WTC11 (cell line): Measurements from ENCODE around the gene M1AP. TPM values are rescaled to one million over a fixed set of nuclear protein-coding genes. Genes with fewer than 3 reads are reported as not detected.
A peak's percentile ranks its signal among the peaks of the same experiment; 100 is the strongest.

ENCODE experiments used
- ATAC-seq: fragments of 200-7000 bp; cut with Tn5 transposase; 2 replicates; pipeline ENCODE4 v1.10.0; 2021; ENCODE audit warnings: mild to moderate bottlenecking, moderate library complexity
- CTCF ChIA-PET: fragments of 300-600 bp; sonication (Branson Sonifier 250); formaldehyde crosslinking; loops from one replicate; lab custom pipeline; 2021; ENCODE audit warnings: antibody characterized with exemption; lab: Charles Lee
- POLR2A ChIA-PET: fragments of 350-600 bp; sonication (Branson Sonifier 250); formaldehyde crosslinking; loops from one replicate; lab custom pipeline; 2021; ENCODE audit warnings: antibody characterized with exemption; lab: Charles Lee
- DNase-seq: peaks from one replicate; pipeline ENCODE4 v3.0.0; 2021; ENCODE audit warnings: low spot score
- H3K27ac Mint-ChIP-seq: 2 replicates; pipeline ENCODE4 v1.8.0; 2021; ENCODE audit warnings: mixed read lengths
- H3K27me3 Mint-ChIP-seq: 2 replicates; pipeline ENCODE4 v1.8.0; 2021; ENCODE audit warnings: low read depth, mild to moderate bottlenecking, moderate library complexity, mixed read lengths
- H3K36me3 Mint-ChIP-seq: 2 replicates; pipeline ENCODE4 v1.8.0; 2021; ENCODE audit warnings: mixed read lengths
- H3K4me1 Mint-ChIP-seq: 2 replicates; pipeline ENCODE4 v1.8.0; 2022; ENCODE audit warnings: mixed read lengths
- H3K4me3 Mint-ChIP-seq: 2 replicates; pipeline ENCODE4 v1.8.0; 2021; ENCODE audit warnings: mild to moderate bottlenecking, moderate library complexity, mixed read lengths
- H3K9me3 Mint-ChIP-seq: 2 replicates; pipeline ENCODE4 v1.8.0; 2021; ENCODE audit warnings: mixed read lengths
- IRF2 ChIP-seq: sonication (generic); formaldehyde crosslinking; IDR thresholded peaks from 2 replicates; pipeline ENCODE4 v1.8.0; 2022; ENCODE audit warnings: low read depth, missing genetic modification reagents, borderline replicate concordance
- NFATC4 ChIP-seq: fragments of 250-450 bp; sonication (Bioruptor Pico); IDR thresholded peaks from 2 replicates; pipeline ENCODE4 v1.9.0; 2021; ENCODE audit warnings: mild to moderate bottlenecking
- NR1H2 ChIP-seq: sonication (generic); formaldehyde crosslinking; IDR thresholded peaks from 2 replicates; pipeline ENCODE4 v1.9.0; 2021; ENCODE audit warnings: mild to moderate bottlenecking, moderate library complexity, missing genetic modification reagents
- NR3C1 ChIP-seq: sonication (generic); formaldehyde crosslinking; conservative IDR thresholded peaks from 2 replicates; pipeline ENCODE4 v1.8.1; 2023; ENCODE audit warnings: low read depth, mild to moderate bottlenecking, missing genetic modification reagents
- SMAD3 ChIP-seq: sonication (generic); formaldehyde crosslinking; IDR thresholded peaks from 2 replicates; pipeline ENCODE4 v1.8.0; 2022; ENCODE audit warnings: missing genetic modification reagents, mild to moderate bottlenecking, borderline replicate concordance
- SMAD4 ChIP-seq: sonication (generic); formaldehyde crosslinking; IDR thresholded peaks from 2 replicates; pipeline ENCODE4 v1.8.0; 2022; ENCODE audit warnings: mild to moderate bottlenecking, missing genetic modification reagents
- TEAD4 ChIP-seq: sonication (generic); formaldehyde crosslinking; IDR thresholded peaks from 2 replicates; pipeline ENCODE4 v1.8.0; 2022; ENCODE audit warnings: mild to moderate bottlenecking, missing genetic modification reagents
- USF1 ChIP-seq: sonication (generic); formaldehyde crosslinking; IDR thresholded peaks from 2 replicates; pipeline ENCODE4 v1.8.0; 2022; ENCODE audit warnings: mild to moderate bottlenecking, missing genetic modification reagents
- ZNF232 ChIP-seq: sonication (generic); formaldehyde crosslinking; IDR thresholded peaks from 2 replicates; pipeline ENCODE4 v1.8.0; 2022; ENCODE audit warnings: mild to moderate bottlenecking, missing genetic modification reagents
- ZNF263 ChIP-seq: sonication (generic); formaldehyde crosslinking; IDR thresholded peaks from 2 replicates; pipeline ENCODE4 v1.8.1; 2022; ENCODE audit warnings: low read depth, mild to moderate bottlenecking, moderate library complexity, missing genetic modification reagents
- total RNA-seq: library from RNA; stranded (reverse); gene quantifications from 3 replicates; pipeline ENCODE4 v1.2.3, GENCODE V29; 2021
- TF ChIP-seq, protein P1 (sequence below): sonication (generic); formaldehyde crosslinking; conservative IDR thresholded peaks from 2 replicates; pipeline ENCODE4 v1.8.1; 2023; ENCODE audit warnings: mild to moderate bottlenecking, low read depth, missing genetic modification reagents, moderate library complexity
- TF ChIP-seq, protein P2 (sequence below): fragments of 200-600 bp; IDR thresholded peaks from 2 replicates; pipeline ENCODE4 v1.8.0; 2022; ENCODE audit warnings: antibody characterized with exemption
- TF ChIP-seq, protein P3 (sequence below): sonication (generic); formaldehyde crosslinking; IDR thresholded peaks from 2 replicates; pipeline ENCODE4 v1.8.0; 2022; ENCODE audit warnings: mild to moderate bottlenecking, missing genetic modification reagents
- TF ChIP-seq, protein P4 (sequence below): sonication (generic); formaldehyde crosslinking; IDR thresholded peaks from 2 replicates; pipeline ENCODE4 v1.8.1; 2022; ENCODE audit warnings: low read depth, missing genetic modification reagents, borderline replicate concordance

The M1AP gene
- total RNA-seq, 1 experiment from 2014 or later, result 5.9 TPM

GRCh38 chr2:74575320-74575719, 72.8 kb downstream of the M1AP start (continued):
- TF ChIP-seq, protein P1, sequence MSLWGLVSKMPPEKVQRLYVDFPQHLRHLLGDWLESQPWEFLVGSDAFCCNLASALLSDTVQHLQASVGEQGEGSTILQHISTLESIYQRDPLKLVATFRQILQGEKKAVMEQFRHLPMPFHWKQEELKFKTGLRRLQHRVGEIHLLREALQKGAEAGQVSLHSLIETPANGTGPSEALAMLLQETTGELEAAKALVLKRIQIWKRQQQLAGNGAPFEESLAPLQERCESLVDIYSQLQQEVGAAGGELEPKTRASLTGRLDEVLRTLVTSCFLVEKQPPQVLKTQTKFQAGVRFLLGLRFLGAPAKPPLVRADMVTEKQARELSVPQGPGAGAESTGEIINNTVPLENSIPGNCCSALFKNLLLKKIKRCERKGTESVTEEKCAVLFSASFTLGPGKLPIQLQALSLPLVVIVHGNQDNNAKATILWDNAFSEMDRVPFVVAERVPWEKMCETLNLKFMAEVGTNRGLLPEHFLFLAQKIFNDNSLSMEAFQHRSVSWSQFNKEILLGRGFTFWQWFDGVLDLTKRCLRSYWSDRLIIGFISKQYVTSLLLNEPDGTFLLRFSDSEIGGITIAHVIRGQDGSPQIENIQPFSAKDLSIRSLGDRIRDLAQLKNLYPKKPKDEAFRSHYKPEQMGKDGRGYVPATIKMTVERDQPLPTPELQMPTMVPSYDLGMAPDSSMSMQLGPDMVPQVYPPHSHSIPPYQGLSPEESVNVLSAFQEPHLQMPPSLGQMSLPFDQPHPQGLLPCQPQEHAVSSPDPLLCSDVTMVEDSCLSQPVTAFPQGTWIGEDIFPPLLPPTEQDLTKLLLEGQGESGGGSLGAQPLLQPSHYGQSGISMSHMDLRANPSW, result no peak

GRCh38 chr2:74573747-74574562, 74.2 kb downstream of the M1AP start:
- no peak; the same call in 1 of the 2 replicates for ATAC-seq
- Mint-ChIP-seq H3K4me1 (peaks cover 10% of the 10 kb centered on the region), H3K27ac (no peak overlapping the region), H3K4me3 (no peak overlapping the region), H3K27me3 (peaks cover 22% of the 10 kb centered on the region), H3K9me3 (no peaks in the 10 kb centered on the region), H3K36me3 (no peaks in the 10 kb centered on the region)
- ChIA-PET POLR2A (no interaction called here), CTCF (interaction anchor here (1.3 to 3.9 kb wide), 2 partner anchors 12 to 15 kb away, joined by 3 to 14 read pairs; no protein-coding TSS in a partner anchor)
- no peak for DNase-seq
- no peak for TF ChIP-seq ZNF263 (CRISPR knock-in tag)
- TF ChIP-seq, protein P2, sequence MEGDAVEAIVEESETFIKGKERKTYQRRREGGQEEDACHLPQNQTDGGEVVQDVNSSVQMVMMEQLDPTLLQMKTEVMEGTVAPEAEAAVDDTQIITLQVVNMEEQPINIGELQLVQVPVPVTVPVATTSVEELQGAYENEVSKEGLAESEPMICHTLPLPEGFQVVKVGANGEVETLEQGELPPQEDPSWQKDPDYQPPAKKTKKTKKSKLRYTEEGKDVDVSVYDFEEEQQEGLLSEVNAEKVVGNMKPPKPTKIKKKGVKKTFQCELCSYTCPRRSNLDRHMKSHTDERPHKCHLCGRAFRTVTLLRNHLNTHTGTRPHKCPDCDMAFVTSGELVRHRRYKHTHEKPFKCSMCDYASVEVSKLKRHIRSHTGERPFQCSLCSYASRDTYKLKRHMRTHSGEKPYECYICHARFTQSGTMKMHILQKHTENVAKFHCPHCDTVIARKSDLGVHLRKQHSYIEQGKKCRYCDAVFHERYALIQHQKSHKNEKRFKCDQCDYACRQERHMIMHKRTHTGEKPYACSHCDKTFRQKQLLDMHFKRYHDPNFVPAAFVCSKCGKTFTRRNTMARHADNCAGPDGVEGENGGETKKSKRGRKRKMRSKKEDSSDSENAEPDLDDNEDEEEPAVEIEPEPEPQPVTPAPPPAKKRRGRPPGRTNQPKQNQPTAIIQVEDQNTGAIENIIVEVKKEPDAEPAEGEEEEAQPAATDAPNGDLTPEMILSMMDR, result no peak
- no peak for TF ChIP-seq SMAD3 (CRISPR knock-in tag)
- no peak for TF ChIP-seq NFATC4
- TF ChIP-seq, protein P3, sequence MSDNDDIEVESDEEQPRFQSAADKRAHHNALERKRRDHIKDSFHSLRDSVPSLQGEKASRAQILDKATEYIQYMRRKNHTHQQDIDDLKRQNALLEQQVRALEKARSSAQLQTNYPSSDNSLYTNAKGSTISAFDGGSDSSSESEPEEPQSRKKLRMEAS, result no peak
- no peak for TF ChIP-seq IRF2 (CRISPR knock-in tag)
- TF ChIP-seq ZNF232, result no peak
- no peak for TF ChIP-seq TEAD4
- no peak for TF ChIP-seq USF1 (CRISPR knock-in tag)
- TF ChIP-seq, protein P4, sequence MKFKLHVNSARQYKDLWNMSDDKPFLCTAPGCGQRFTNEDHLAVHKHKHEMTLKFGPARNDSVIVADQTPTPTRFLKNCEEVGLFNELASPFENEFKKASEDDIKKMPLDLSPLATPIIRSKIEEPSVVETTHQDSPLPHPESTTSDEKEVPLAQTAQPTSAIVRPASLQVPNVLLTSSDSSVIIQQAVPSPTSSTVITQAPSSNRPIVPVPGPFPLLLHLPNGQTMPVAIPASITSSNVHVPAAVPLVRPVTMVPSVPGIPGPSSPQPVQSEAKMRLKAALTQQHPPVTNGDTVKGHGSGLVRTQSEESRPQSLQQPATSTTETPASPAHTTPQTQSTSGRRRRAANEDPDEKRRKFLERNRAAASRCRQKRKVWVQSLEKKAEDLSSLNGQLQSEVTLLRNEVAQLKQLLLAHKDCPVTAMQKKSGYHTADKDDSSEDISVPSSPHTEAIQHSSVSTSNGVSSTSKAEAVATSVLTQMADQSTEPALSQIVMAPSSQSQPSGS (CRISPR knock-in tag), result no peak
- TF ChIP-seq NR1H2 (CRISPR knock-in tag), result no peak
- no peak for TF ChIP-seq NR3C1 (CRISPR knock-in tag)

DNA sequence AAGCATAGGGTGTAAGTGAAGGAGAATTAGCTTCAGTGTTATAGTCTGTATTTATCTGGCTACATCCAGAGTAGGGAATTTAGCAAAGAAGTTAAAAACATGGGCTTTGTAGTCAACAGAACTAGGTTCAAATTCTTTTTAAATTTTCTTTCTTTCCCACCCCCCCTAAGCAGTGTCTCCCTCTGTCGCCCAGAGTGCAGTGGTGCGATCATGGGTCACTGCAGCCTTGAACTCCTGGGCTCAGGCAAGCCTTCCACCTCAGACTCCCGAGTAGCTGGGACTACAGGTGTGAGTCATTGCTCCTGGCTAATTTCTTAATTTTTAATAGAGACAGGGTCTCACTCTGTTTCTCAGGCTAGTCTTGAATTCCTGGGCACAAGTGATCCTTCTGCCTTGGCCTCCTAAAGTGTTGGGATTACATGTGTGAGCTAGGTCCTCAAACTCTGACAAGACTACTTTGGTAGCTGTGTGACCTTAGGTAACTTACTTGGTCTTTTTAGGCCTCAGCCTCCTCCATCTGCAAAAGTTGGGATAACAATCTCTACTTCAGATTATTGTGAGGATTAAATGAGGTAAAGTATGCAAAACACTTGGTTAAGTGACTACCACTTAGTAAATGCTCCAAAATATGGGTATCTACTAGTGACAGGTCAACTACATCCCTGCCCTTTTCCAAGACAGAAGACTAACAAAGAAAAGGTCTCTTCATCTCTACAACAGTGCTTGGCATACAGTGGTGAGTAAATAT, 75.8 kb downstream of the M1AP start:
- H3K27me3 Mint-ChIP-seq, result peaks cover 28% of the 10 kb centered on the region
- no peak overlapping the region for H3K4me3 Mint-ChIP-seq
- H3K36me3 Mint-ChIP-seq, result no peaks in the 10 kb centered on the region
- H3K9me3 Mint-ChIP-seq, result no peaks in the 10 kb centered on the region
- TF ChIP-seq, protein P2, result peak; percentile 35
- no peak for TF ChIP-seq SMAD4 (CRISPR knock-in tag)
- TF ChIP-seq NR1H2 (CRISPR knock-in tag), result no peak
- TF ChIP-seq, all 79 proteins: peak for 1
- no peak overlapping the region for H3K27ac Mint-ChIP-seq
- peaks cover 6% of the 10 kb centered on the region for H3K4me1 Mint-ChIP-seq
- ChIA-PET POLR2A (no interaction called here), CTCF (interaction anchor here (0.6 to 1.2 kb wide), 20 partner anchors 11 to 100 kb away, joined by 3 to 8 read pairs (median 4); partner anchors contain the start of genes DQX1, LOXL3, M1AP and MRPL53)
- ATAC-seq (peak; percentile 76), DNase-seq (peak; percentile 45)
